Right hindlimb (tissue), 1 donor: ENCODE measurements around the gene HAGH.
"Not testable (repeated sequence)": the region's sequence is repeated elsewhere in the genome, so short reads cannot be mapped to it uniquely, and the experiment has no call there.

ENCODE experiments used
- DNase-seq: peaks from one replicate; pipeline ENCODE4 v3.0.0-alpha.2; 2018

Gene HAGH

GRCh38 chr16:1809281-1809801 is 17.3 kb downstream of the HAGH start:
- DNase-seq = no peak

GRCh38 chr16:1808691-1809090 is 17.9 kb downstream of the HAGH start:
- DNase-seq = no peak

GRCh38 chr16:1807626-1808025 is 19.0 kb downstream of the HAGH start:
- no peak for DNase-seq

GRCh38 chr16:1800701-1801100 is 25.9 kb downstream of the HAGH start:
- DNase-seq = no peak

- not testable (repeated sequence) for DNase-seq
These were observed 27.4 kb downstream of the HAGH start for GRCh38 chr16:1799263-1799662.

DNA sequence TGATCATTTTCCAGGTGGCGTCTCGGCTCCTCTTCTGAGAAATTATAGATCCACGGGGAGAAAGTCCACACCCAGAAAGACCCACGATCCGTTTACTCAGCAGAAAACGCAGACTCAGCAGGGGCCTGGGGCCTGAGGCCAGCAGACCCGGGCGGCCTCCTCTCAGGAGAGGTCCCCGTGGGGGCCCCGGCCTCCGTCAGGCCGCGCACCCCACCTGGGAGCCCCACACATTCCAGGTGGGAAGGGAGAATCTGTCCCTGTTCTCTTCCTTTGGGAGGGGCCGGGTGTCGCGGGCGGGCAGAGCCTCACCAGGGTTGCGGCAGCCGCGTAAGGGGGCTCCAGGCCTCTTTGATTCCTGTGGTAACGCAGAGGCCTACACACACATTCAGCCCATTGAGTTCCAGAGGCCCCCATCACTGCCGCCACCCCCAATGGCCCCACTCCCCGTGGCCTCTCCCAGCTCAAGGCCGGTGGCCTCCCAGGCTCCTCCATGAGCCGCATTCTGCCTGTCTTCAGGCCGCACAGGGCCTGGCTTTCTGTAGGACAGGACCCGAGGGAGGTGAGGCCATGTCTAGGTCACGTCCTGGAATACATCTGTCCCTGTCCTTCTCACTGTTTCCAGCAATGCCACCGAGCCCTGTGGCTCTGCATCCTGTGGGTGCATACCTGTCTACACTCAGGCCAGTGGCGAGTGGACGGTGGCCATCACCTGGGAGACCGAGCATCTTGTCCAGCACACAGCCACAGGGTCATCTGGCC is 31.5 kb downstream of the HAGH start:
- no peak for DNase-seq

DNA sequence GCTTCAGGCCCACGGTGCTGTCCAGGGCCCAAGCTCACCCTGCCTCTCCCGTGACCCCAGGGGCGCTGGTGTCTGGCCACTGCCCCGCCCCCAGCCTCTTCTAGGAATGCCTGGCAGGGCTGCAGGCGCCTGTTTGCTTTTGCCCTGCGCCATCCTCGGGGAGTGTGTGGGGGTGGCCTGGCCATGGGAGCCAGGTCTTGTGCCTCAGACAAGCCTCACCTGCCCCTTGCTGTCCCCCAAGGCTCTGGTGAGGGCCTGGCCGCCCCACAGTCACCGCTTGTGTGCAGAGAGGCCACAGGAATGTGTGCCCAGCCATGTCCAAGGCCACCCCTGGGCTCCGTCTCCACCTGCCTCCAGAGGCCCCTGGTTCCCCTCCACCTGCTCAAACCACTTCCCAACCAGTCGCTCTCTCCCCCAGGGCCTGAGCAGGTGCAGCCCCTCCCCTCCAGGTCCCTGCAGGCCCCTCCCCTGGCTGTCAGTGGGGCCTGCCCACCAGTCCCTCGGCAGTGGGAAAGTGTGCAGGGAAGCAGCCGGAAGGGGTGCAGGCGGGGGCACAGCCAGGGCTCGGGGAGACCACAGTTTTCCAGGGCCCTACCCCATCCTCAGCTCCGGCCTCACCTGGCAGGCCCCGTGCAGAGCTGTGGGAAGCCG is 32.3 kb downstream of the HAGH start:
- DNase-seq = no peak

DNA sequence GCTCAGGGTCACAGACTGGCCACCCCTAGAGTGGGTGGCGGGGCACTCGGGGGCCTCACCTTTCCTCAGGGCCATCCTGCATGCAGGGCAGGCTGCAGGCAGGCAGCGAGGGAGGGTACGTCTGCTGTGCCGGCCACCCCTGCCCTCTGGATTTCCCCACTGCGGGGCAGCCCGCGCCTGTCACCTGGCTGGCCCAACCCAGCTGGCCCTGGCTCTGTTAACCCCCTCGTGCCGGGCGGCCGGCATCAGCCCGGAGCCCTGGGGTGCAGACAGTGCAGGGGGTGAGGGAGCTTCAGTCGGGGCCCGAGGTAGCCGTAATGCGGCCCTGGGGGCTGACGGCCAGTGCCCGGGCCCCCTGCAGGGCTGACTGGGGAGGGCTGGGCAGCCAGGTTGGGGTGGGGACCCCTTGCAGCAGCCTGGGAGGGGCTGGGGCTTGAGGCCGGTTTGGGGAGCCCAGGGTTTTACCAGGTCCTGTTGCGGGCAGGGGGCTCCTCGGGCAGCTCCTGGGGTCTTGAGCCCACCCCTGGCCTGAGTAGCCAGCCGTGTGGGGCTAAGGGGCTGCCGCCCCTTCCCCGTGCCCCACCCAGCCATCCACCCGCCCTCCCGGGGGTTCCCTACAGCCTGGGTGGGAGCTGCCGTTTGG is 32.9 kb downstream of the HAGH start, which contains the start of gene IGFALS:
IGFALS (minus strand) TSS at position 128 of the 643 bp plus-strand sequence; CDS start at position 75, 53 bp downstream.
- no peak for DNase-seq

GRCh38 chr16:1792836-1793577 is 33.6 kb downstream of the HAGH start:
- peak; percentile 28 for DNase-seq

- DNase-seq = no peak
These were observed 34.4 kb downstream of the HAGH start for GRCh38 chr16:1791943-1792812.

GRCh38 chr16:1791256-1791942 is 35.2 kb downstream of the HAGH start:
- DNase-seq = no peak

GRCh38 chr16:1790611-1791255 is 35.9 kb downstream of the HAGH start:
- no peak for DNase-seq

DNA sequence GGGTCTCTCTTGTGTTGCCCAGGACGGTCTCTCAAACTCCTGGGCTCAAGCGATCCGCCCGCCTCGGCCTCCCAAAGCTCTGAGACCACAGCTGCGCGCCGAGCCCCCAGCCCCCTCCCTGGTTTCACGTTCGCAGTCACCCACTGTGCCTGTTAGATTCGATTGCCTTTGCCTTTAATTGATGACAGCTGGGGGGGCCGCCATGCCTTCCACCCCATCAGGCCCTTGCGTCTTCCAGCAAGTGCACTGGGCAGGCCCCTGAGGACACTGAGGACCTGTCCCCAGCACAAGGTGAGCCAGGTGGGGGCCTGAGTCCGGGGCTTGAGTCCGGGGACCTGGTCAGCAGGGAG is 36.4 kb downstream of the HAGH start:
- no peak for DNase-seq

DNA sequence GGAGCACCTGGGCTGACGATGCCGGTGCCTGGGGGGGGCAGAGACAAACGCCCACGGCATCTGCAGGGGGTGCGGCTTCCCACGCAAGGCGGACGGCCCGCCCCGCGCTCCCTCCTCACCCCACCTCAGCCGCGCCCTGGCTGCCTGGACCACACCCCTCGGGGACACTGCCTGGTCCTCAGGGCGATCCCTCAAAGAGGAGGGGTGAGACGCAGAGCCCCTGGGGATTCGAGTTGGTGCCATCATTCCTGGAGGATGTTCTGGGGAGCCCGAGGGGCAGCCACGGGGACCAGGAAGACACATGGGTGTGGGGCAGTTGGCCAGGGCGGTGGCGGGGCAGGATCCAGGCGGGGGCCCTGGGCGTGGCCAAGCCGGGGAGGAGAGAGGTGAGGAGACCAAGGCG is 37.0 kb downstream of the HAGH start:
- DNase-seq = no peak

- DNase-seq = no peak
These were observed 37.9 kb downstream of the HAGH start for GRCh38 chr16:1788708-1789100.

GRCh38 chr16:1788095-1788707 is 38.4 kb downstream of the HAGH start:
- DNase-seq = no peak

GRCh38 chr16:1787322-1788094 is 39.1 kb downstream of the HAGH start:
- DNase-seq = no peak

DNA sequence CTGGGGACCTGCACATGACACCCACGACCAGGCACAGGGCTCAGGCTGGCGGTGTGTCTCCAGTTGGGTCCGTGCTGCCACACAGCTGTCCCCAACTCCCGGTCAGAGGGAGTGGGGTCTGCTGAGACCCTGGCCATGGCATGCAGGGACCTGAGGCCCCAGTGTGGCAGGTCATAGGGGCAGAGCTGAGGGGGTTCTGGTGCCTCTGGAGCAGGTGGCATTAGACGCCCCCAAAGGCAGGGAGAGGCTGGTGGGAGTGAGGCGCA is 39.6 kb downstream of the HAGH start:
- no peak for DNase-seq

DNA sequence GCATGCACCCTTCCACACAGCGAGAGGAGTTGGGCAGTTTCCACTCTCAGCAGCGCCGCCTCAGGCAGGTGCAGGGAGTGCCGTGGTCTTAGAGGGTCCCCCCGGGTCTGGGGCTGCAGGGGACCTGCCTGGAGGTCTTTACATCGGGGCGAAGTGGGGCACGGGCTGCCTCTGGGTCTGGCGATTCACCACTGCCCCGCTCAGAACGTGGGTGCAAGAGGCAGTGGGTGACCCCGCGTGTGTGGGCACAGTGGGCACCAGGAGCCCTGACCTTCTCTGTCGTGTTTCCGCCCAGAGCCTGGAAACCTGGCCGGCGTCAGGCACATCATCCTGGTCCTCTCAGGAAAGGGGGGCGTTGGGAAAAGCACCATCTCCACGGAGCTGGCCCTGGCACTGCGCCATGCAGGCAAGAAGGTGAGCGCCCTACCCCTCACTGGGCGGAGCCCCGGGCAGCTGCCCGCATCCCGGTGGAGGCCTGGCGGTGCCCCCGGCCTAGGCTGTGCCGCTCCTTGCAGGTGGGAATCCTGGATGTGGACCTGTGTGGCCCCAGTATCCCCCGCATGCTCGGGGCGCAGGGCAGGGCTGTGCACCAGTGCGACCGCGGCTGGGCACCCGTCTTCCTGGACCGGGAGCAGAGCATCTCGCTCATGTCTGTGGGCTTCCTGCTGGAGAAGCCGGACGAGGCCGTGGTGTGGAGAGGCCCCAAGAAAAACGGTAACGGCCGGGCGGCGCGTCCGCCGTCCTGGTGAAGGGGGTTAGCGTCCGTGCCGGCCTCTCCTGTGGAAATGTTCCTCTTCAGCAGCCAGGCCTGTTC is 40.2 kb downstream of the HAGH start:
- peak; percentile 20 for DNase-seq
